ENCODE data around the gene YDJC. TPM values are rescaled to one million over a fixed set of nuclear protein-coding genes. Genes with fewer than 3 reads are reported as not detected.

Gene YDJC
- total RNA-seq, 4 donors from 2014 or later = 28.6 to 34.6 (median 30.9) TPM

DNA sequence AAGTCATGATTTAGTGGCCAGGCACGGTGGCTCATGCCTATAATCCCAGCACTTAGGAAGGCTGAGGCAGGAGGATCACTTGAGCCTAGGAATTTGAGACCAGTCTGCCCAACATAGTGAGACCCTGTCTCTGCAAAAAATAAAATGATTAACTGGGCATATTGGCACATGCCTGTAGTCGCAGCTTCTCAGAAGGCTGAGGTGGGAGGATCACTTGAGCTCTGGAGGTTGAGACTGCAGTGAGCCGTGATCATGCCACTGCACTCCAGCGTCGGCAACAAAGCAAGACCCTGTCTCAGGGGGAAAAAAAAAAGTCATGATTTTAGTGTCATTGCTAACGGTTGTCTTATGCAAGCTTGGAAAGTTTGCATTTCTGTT, 50.4 kb downstream of the YDJC start:
- H3K36me3 ChIP-seq = no peaks in the 10 kb centered on the region
- DNase-seq (ENCODE audit: low spot score in 2 of 2) = no peak
- no peaks in the 10 kb centered on the region for H3K27me3 ChIP-seq
- TF ChIP-seq POLR2A (IDR thresholded peaks at IDR 0.05) (no peak), EP300 (IDR thresholded peaks at IDR 0.05) (no peak), POLR2AphosphoS5 (IDR thresholded peaks at IDR 0.05) (no peak)
- TF ChIP-seq, protein P1, sequence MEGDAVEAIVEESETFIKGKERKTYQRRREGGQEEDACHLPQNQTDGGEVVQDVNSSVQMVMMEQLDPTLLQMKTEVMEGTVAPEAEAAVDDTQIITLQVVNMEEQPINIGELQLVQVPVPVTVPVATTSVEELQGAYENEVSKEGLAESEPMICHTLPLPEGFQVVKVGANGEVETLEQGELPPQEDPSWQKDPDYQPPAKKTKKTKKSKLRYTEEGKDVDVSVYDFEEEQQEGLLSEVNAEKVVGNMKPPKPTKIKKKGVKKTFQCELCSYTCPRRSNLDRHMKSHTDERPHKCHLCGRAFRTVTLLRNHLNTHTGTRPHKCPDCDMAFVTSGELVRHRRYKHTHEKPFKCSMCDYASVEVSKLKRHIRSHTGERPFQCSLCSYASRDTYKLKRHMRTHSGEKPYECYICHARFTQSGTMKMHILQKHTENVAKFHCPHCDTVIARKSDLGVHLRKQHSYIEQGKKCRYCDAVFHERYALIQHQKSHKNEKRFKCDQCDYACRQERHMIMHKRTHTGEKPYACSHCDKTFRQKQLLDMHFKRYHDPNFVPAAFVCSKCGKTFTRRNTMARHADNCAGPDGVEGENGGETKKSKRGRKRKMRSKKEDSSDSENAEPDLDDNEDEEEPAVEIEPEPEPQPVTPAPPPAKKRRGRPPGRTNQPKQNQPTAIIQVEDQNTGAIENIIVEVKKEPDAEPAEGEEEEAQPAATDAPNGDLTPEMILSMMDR (IDR thresholded peaks at IDR 0.05) = no peak
- peaks cover 57% of the 10 kb centered on the region for H3K4me1 ChIP-seq
- H3K27ac ChIP-seq = no peak overlapping the region
- 57% methylated on average over 6 of the region's 6 CpGs for WGBS
- no peaks in the 10 kb centered on the region for H3K9me3 ChIP-seq
- H3K4me3 ChIP-seq = no peak overlapping the region

Other genes starting within 250 kb of the YDJC start
- under 1 TPM in 1 of 4 donors, not detected in 3; 0.13 TPM for gene RIMBP3B, start 246.3 kb downstream of the YDJC start, total RNA-seq
- 1 to 10 TPM; 4.2 to 9.4 (median 6.3) TPM for gene HIC2, start 212.7 kb downstream of the YDJC start, total RNA-seq
- gene TMEM191C, start 162.6 kb downstream of the YDJC start, total RNA-seq = 1 to 10 TPM in 1 of 4 donors, under 1 TPM in 2, not detected in 1; 0.42 to 1.7 (median 0.47) TPM
- under 1 TPM in 1 of 4 donors, not detected in 3; 0.19 TPM for gene RIMBP3C, start 78.6 kb downstream of the YDJC start, total RNA-seq
- gene UBE2L3, start 62.3 kb downstream of the YDJC start, total RNA-seq = 10 to 100 TPM; 28.6 to 52.2 (median 48.1) TPM
- gene CCDC116, start 2.7 kb upstream of the YDJC start, total RNA-seq = 1 to 10 TPM in 2 of 4 donors, not detected in 2; 1.0 TPM
- gene SDF2L1, start 12.3 kb upstream of the YDJC start, total RNA-seq = 10 to 100 TPM; 11.2 to 23.6 (median 18.7) TPM
- gene PPIL2, start 36.0 kb upstream of the YDJC start, total RNA-seq = 100 to 1,000 TPM in 1 of 4 donors, 10 to 100 TPM in 3; 38.4 to 129 (median 40.3) TPM
- gene YPEL1, start 105.8 kb upstream of the YDJC start, total RNA-seq = 1 to 10 TPM; 1.5 to 5.1 (median 2.4) TPM
- 10 to 100 TPM; 51.3 to 77.8 (median 66.0) TPM for gene MAPK1, start 237.6 kb upstream of the YDJC start, total RNA-seq

All from suprapubic skin (tissue), 4 donors.